HCT116 (cell line): ENCODE measurements around the gene RNPS1. TPM values are rescaled to one million over a fixed set of nuclear protein-coding genes. Genes with fewer than 3 reads are reported as not detected.
"Not testable (repeated sequence)": the region's sequence is repeated elsewhere in the genome, so short reads cannot be mapped to it uniquely, and the experiment has no call there.

Experiments
- ATAC-seq: fragments of 200-7000 bp; cut with Tn5 transposase; 2 replicates; pipeline ENCODE4 v1.9.1; 2020; ENCODE audit warnings: mild to moderate bottlenecking, moderate library complexity
- BruUV-seq: library from RNA; stranded (reverse); fragments of 400-500 nt; replicated peaks from 2 replicates; lab custom pipeline; 2021; lab: Mats Ljungman, UMichigan
- CTCF ChIA-PET: fragments of 300-600 bp; sonication (Branson Sonifier 250); formaldehyde crosslinking; loops from one replicate; lab custom pipeline; 2021; ENCODE audit warnings: antibody characterized with exemption; lab: Charles Lee
- POLR2A ChIA-PET: fragments of 300-600, 350-600 bp; sonication (Branson Sonifier 250); formaldehyde crosslinking; loops from one replicate; lab custom pipeline; 2021; ENCODE audit warnings: antibody characterized with exemption; lab: Charles Lee
- RAD21 ChIA-PET, 2 experiments: fragments of 300-600 bp; sonication (Branson Sonifier 250); formaldehyde crosslinking; loops; one replicate each; lab custom pipeline; 2023; ENCODE audit warnings: low total read pairs in 2 of 2; ENCODE audit not compliant: uncharacterized antibody in 2 of 2, unreplicated experiment in 2 of 2, low non-redundant PET in 1 of 2; lab: Charles Lee
- DNase-seq: peaks from one replicate; pipeline ENCODE4 v3.0.0-alpha.2; 2010; ENCODE audit warnings: low read depth, low spot score
- H2AFZ ChIP-seq: fragments of 200-600 bp; shearing (Covaris generic), sonication (generic); 2 replicates; pipeline ENCODE4 v1.6.1; 2017; ENCODE audit warnings: low read depth, mixed run types, mixed read lengths, antibody characterized with exemption, low read length; ENCODE audit not compliant: poor library complexity, severe bottlenecking
- H3K27ac ChIP-seq: 2 replicates; pipeline ENCODE4 v1.5.1; 2012; ENCODE audit warnings: low read depth, low read length
- H3K27me3 ChIP-seq: fragments of 200-600 bp; sonication (generic); 2 replicates; pipeline ENCODE4 v1.6.1; 2016; ENCODE audit warnings: mixed run types, low read length, mixed read lengths; ENCODE audit not compliant: insufficient read depth
- H3K36me3 ChIP-seq, 2 experiments: fragments of 200-500 bp in 1 of 2; fragments of 200-600 bp in 1 of 2; sonication (Bioruptor generic) in 1 of 2; sonication (generic) in 1 of 2; 2 replicates each; pipeline versions ENCODE4 v1.5.1 to v1.6.1; 2014 to 2016; ENCODE audit warnings: low read length in 2 of 2, inconsistent platforms in 1 of 2, mixed read lengths in 1 of 2, mixed run types in 1 of 2; ENCODE audit not compliant: insufficient read depth in 2 of 2, control insufficient read depth in 1 of 2
- H3K4me1 ChIP-seq, 2 experiments: fragments of 200-600 bp in 1 of 2; sonication (generic) in 1 of 2; 2 replicates each; pipeline versions ENCODE4 v1.5.1 to v1.6.1; 2012 to 2017; ENCODE audit warnings: low read length in 2 of 2, inconsistent platforms in 1 of 2, mild to moderate bottlenecking in 1 of 2, mixed read lengths in 1 of 2, mixed run types in 1 of 2, moderate library complexity in 1 of 2; ENCODE audit not compliant: insufficient read depth in 2 of 2, control insufficient read depth in 1 of 2
- H3K4me2 ChIP-seq: fragments of 200-600 bp; sonication (generic); 2 replicates; pipeline ENCODE4 v1.6.1; 2017; ENCODE audit warnings: mixed run types, low read length, mixed read lengths
- H3K4me3 ChIP-seq, 2 experiments: fragments of 200-600 bp in 1 of 2; sonication (generic) in 1 of 2; replicated peaks in 1 of 2; 2 replicates each; pipeline ENCODE4 v1.5.1; 2011 to 2016; ENCODE audit warnings: low read length in 2 of 2, control low read depth in 1 of 2, low read depth in 1 of 2, mild to moderate bottlenecking in 1 of 2, mixed read lengths in 1 of 2, mixed run types in 1 of 2
- H3K79me2 ChIP-seq: fragments of 200-600 bp; sonication (generic); 2 replicates; pipeline ENCODE4 v1.6.1; 2017; ENCODE audit warnings: mild to moderate bottlenecking, mixed run types, low read length, moderate library complexity, mixed read lengths; ENCODE audit not compliant: insufficient read depth
- H3K9ac ChIP-seq: fragments of 200-600 bp; sonication (generic); 2 replicates; pipeline ENCODE4 v1.6.1; 2016; ENCODE audit warnings: low read length, mixed read lengths
- H3K9me2 ChIP-seq: fragments of 200-600 bp; sonication (generic), shearing (Covaris generic); 2 replicates; pipeline ENCODE4 v1.6.1; 2017; ENCODE audit warnings: mixed run types, mild to moderate bottlenecking, moderate library complexity; ENCODE audit not compliant: insufficient read depth
- H3K9me3 ChIP-seq, 2 experiments: fragments of 200-500 bp in 1 of 2; fragments of 200-600 bp in 1 of 2; sonication (Bioruptor generic) in 1 of 2; sonication (generic) in 1 of 2; 2 replicates each; pipeline ENCODE4 v1.6.1; 2014 to 2017; ENCODE audit warnings: low read length in 2 of 2, mixed read lengths in 2 of 2, inconsistent platforms in 1 of 2, low read depth in 1 of 2, mild to moderate bottlenecking in 1 of 2, mixed run types in 1 of 2, moderate library complexity in 1 of 2; ENCODE audit not compliant: control insufficient read depth in 1 of 2, insufficient read depth in 1 of 2
- H4K20me1 ChIP-seq: fragments of 200-600 bp; sonication (generic), shearing (Covaris generic); 2 replicates; pipeline ENCODE4 v1.6.1; 2017; ENCODE audit warnings: mixed run types, mild to moderate bottlenecking, moderate library complexity; ENCODE audit not compliant: insufficient read depth
- CEBPB ChIP-seq: IDR thresholded peaks from 2 replicates; pipeline ENCODE4 v1.6.1; 2012; ENCODE audit warnings: low read depth
- POLR2AphosphoS5 ChIP-seq: IDR thresholded peaks from 2 replicates; pipeline ENCODE4 v1.6.1; 2011; ENCODE audit warnings: mild to moderate bottlenecking, low read depth, low read length, moderate library complexity
- RAD21 ChIP-seq: IDR thresholded peaks from 2 replicates; pipeline ENCODE4 v1.6.1; 2012; ENCODE audit warnings: low read depth, mild to moderate bottlenecking
- SP1 ChIP-seq: IDR thresholded peaks from 2 replicates; pipeline ENCODE4 v1.6.1; 2012; ENCODE audit warnings: low read depth
- SRF ChIP-seq: IDR thresholded peaks from 2 replicates; pipeline ENCODE4 v1.6.1; 2012; ENCODE audit warnings: low read depth
- TCF7L2 ChIP-seq: IDR thresholded peaks from 2 replicates; pipeline ENCODE4 v1.7.0; 2011; ENCODE audit warnings: borderline replicate concordance, inconsistent platforms; ENCODE audit not compliant: insufficient read depth, insufficient read length; ENCODE audit errors: extremely low read depth
- YY1 ChIP-seq: IDR thresholded peaks from 2 replicates; pipeline ENCODE4 v1.6.1; 2011; ENCODE audit warnings: low read length, low read depth, moderate library complexity, mild to moderate bottlenecking; ENCODE audit not compliant: insufficient replicate concordance; ENCODE audit errors: extremely low read depth
- ZFX ChIP-seq: fragments of 450-650 bp; IDR thresholded peaks from 2 replicates; pipeline ENCODE4 v1.6.1; 2017
- ZNF274 ChIP-seq: fragments of 200-500 bp; sonication (Bioruptor generic); IDR thresholded peaks from 2 replicates; pipeline ENCODE4 v1.6.1; 2014; ENCODE audit warnings: mild to moderate bottlenecking, low read depth, low read length, inconsistent platforms
- intact Hi-C: fragments of 100-400 bp; cut with micrococcal nuclease; formaldehyde crosslinking; loops from 2 replicates; pipeline ENCODE4 v1.10.0; 2022
- total RNA-seq: library from RNA; stranded (reverse); gene quantifications from one replicate; pipeline ENCODE4 v1.2.1, GENCODE V29; 2021; ENCODE audit not compliant: unreplicated experiment

RNPS1 gene
- total RNA-seq, 1 experiment from 2014 or later, result 257 TPM

- ChIA-PET CTCF (no interaction called here), POLR2A (no interaction called here), RAD21 (no interaction called here)
- no TSS peak for BruUV-seq
- Histone ChIP-seq H3K4me3 (no peak overlapping the region), H3K79me2 (peaks cover 100% of the 10 kb centered on the region), H3K27ac (no peak overlapping the region), H3K4me2 (no peak overlapping the region), H2AFZ (no peak overlapping the region), H4K20me1 (peaks cover 28% of the 10 kb centered on the region; the same call in 1 of the 2 replicates), H3K27me3 (no peaks in the 10 kb centered on the region), H3K9me2 (no peaks in the 10 kb centered on the region), H3K36me3 (peaks cover 62 to 92% of the 10 kb centered on the region in 2 experiments), H3K9ac (no peak overlapping the region), H3K4me1 (no peaks in the 10 kb centered on the region; a peak in 1 of 4 replicates), H3K9me3 (no peaks in the 10 kb centered on the region)
- ATAC-seq (no peak), DNase-seq (no peak)
- intact Hi-C loops, result loop anchor here (10.0 kb wide), 2 partner anchors 165 to 245 kb away; partner anchors contain the start of gene CCNF
- no peak for TF ChIP-seq RAD21
- no peak for TF ChIP-seq SRF
- no peak for TF ChIP-seq CEBPB
- TF ChIP-seq POLR2AphosphoS5, result no peak
- no peak for TF ChIP-seq ZNF274
- no peak for TF ChIP-seq YY1
- no peak for TF ChIP-seq SP1
- no peak for TF ChIP-seq ZFX
- no peak for TF ChIP-seq TCF7L2
Observed at GRCh38 chr16:2260250-2260649, 7.7 kb downstream of the RNPS1 start.

DNA sequence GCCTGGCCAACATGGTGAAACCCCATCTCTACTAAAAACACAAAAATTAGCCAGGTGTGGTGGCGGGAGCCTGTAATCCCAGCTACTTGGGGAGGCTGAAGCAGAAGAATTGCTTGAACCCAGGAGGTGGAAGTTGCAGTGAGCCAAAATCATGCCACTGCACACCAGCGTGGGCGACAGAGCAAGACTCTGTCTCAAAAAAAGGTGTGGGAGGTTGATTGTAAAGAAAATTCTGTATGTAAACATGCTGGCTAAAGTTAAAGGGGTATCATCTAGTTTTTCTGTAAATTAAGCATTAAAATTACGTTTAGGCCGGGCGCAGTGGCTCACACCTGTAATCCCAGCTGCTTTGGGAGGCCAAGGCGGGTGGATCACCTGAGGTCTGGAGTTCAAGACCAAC, 9.4 kb downstream of the RNPS1 start:
- intact Hi-C loops, result loop anchor here (10.0 kb wide), 1 partner anchor 234 kb away; the partner anchor contains the start of gene NHERF2
- RAD21 ChIA-PET, result not testable (repeated sequence)

More for the DNA sequence above, 9.4 kb downstream of the RNPS1 start:
- H3K9me2 ChIP-seq, H3K4me3 ChIP-seq, H3K9ac ChIP-seq, ATAC-seq, H3K4me2 ChIP-seq, H3K4me1 ChIP-seq, H2AFZ ChIP-seq, DNase-seq, H3K9me3 ChIP-seq, BruUV-seq, H3K27me3 ChIP-seq, H3K27ac ChIP-seq, CTCF ChIA-PET: not testable (repeated sequence)
- POLR2A ChIA-PET, result interaction anchor here (0.6 kb wide), 1 partner anchor 86 kb away, joined by 4 read pairs; no protein-coding TSS in a partner anchor
- Histone ChIP-seq H3K79me2 (peaks cover 88% of the 10 kb centered on the region), H4K20me1 (peaks cover 12% of the 10 kb centered on the region; the same call in 1 of the 2 replicates), H3K36me3 (peaks cover 64 to 83% of the 10 kb centered on the region in 2 experiments)
